GM19099 (cell line): Measurements from ENCODE around the gene UNC5C.

ENCODE experiments used
- POLR2A ChIP-seq: IDR thresholded peaks from 3 replicates; pipeline ENCODE4 v1.6.1; 2011; ENCODE audit warnings: low read depth; ENCODE audit not compliant: insufficient read length; ENCODE audit errors: extremely low read depth

The UNC5C gene

GRCh38 chr4:95377366-95377900 lies 171.3 kb downstream of the UNC5C start:
- TF ChIP-seq POLR2A, result no peak

GRCh38 chr4:95371476-95372224 lies 177.1 kb downstream of the UNC5C start:
- TF ChIP-seq POLR2A, result no peak

- no peak for TF ChIP-seq POLR2A
Observed at GRCh38 chr4:95367824-95368223, 180.9 kb downstream of the UNC5C start.

GRCh38 chr4:95363966-95364365 lies 184.8 kb downstream of the UNC5C start:
- no peak for TF ChIP-seq POLR2A

- no peak for TF ChIP-seq POLR2A
Observed at GRCh38 chr4:95363559-95363925, 185.2 kb downstream of the UNC5C start.

- no peak for TF ChIP-seq POLR2A
Observed at GRCh38 chr4:95362906-95363558, 185.7 kb downstream of the UNC5C start.

- no peak for TF ChIP-seq POLR2A
Observed at GRCh38 chr4:95362066-95362465, 186.7 kb downstream of the UNC5C start.

GRCh38 chr4:95361696-95361965 lies 187.1 kb downstream of the UNC5C start:
- TF ChIP-seq POLR2A, result no peak

- no peak for TF ChIP-seq POLR2A
Observed at GRCh38 chr4:95360906-95361695, 187.7 kb downstream of the UNC5C start.

- TF ChIP-seq POLR2A, result no peak
Observed at GRCh38 chr4:95360256-95360903, 188.4 kb downstream of the UNC5C start.

GRCh38 chr4:95358421-95358820 lies 190.4 kb downstream of the UNC5C start:
- TF ChIP-seq POLR2A, result no peak

- TF ChIP-seq POLR2A, result no peak
Observed at GRCh38 chr4:95355021-95355420, 193.8 kb downstream of the UNC5C start.

- TF ChIP-seq POLR2A, result no peak
Observed at GRCh38 chr4:95348418-95348817, 200.4 kb downstream of the UNC5C start.

- TF ChIP-seq POLR2A, result no peak
Observed at GRCh38 chr4:95343235-95343634, 205.5 kb downstream of the UNC5C start.

GRCh38 chr4:95340191-95340590 lies 208.6 kb downstream of the UNC5C start:
- TF ChIP-seq POLR2A, result no peak
